ENCODE measurements around the gene PSMC3IP. TPM values are rescaled to one million over a fixed set of nuclear protein-coding genes. Genes with fewer than 3 reads are reported as not detected.

Gene PSMC3IP
- total and polyA plus RNA-seq, 2 donors from 2014 or later, result 3.6 to 5.8 TPM

GRCh38 chr17:42598905-42599304 is 21.4 kb upstream of the PSMC3IP start:
- intact Hi-C loops (cut with DNase I), result no loop called here
- no peaks in the 10 kb centered on the region for H3K9me3 ChIP-seq (ENCODE audit: control insufficient read depth in 2 of 3, insufficient read depth in 1 of 3, low read length in 3 of 3)
- H3K36me3 ChIP-seq (ENCODE audit: control insufficient read depth in 2 of 3, insufficient read depth in 3 of 3, low read length in 3 of 3), result peaks cover 0 to 4% (median 0%) of the 10 kb centered on the region in 3 donors
- no peak overlapping the region for H3K4me3 ChIP-seq (ENCODE audit: low read length in 3 of 3)
- H3K27ac ChIP-seq (ENCODE audit: low read depth in 2 of 2, low read length in 2 of 2), result no peak overlapping the region
- H3K27me3 ChIP-seq (ENCODE audit: control insufficient read depth, insufficient read depth, low read length), result no peaks in the 10 kb centered on the region
- TF ChIP-seq CTCF (IDR thresholded peaks at IDR 0.05; ENCODE audit: borderline replicate concordance, extremely low read depth, insufficient read depth), result no peak
- FAIRE-seq (no peak), DNase-seq (no peak)
- no peaks in the 10 kb centered on the region for H3K4me1 ChIP-seq (ENCODE audit: control insufficient read depth in 2 of 3, insufficient read depth in 2 of 3, low read depth in 1 of 3, low read length in 3 of 3)
- no peak overlapping the region for H3K9ac ChIP-seq (ENCODE audit: low read length in 3 of 3)

- Histone ChIP-seq H3K27me3 (ENCODE audit: control insufficient read depth, insufficient read depth, low read length) (no peaks in the 10 kb centered on the region), H3K27ac (ENCODE audit: low read depth in 2 of 2, low read length in 2 of 2) (no peak overlapping the region), H3K4me3 (ENCODE audit: low read length in 3 of 3) (no peak overlapping the region), H3K9me3 (ENCODE audit: control insufficient read depth in 2 of 3, insufficient read depth in 1 of 3, low read length in 3 of 3) (no peaks in the 10 kb centered on the region), H3K9ac (ENCODE audit: low read length in 3 of 3) (no peak overlapping the region), H3K4me1 (ENCODE audit: control insufficient read depth in 2 of 3, insufficient read depth in 2 of 3, low read depth in 1 of 3, low read length in 3 of 3) (no peaks in the 10 kb centered on the region), H3K36me3 (ENCODE audit: control insufficient read depth in 2 of 3, insufficient read depth in 3 of 3, low read length in 3 of 3) (peaks cover 0 to 9% (median 0%) of the 10 kb centered on the region in 3 donors)
- intact Hi-C loops (cut with DNase I), result no loop called here
- FAIRE-seq, result no peak
- no peak for DNase-seq
- TF ChIP-seq CTCF (IDR thresholded peaks at IDR 0.05; ENCODE audit: borderline replicate concordance, extremely low read depth, insufficient read depth), result no peak
These were observed 18.9 kb upstream of the PSMC3IP start for GRCh38 chr17:42596386-42596785.

- Histone ChIP-seq H3K27me3 (ENCODE audit: control insufficient read depth, insufficient read depth, low read length) (no peaks in the 10 kb centered on the region), H3K36me3 (ENCODE audit: control insufficient read depth in 2 of 3, insufficient read depth in 3 of 3, low read length in 3 of 3) (peaks cover 3 to 30% (median 15%) of the 10 kb centered on the region in 3 donors), H3K9me3 (ENCODE audit: control insufficient read depth in 2 of 3, insufficient read depth in 1 of 3, low read length in 3 of 3) (no peaks in the 10 kb centered on the region), H3K4me1 (ENCODE audit: control insufficient read depth in 2 of 3, insufficient read depth in 2 of 3, low read depth in 1 of 3, low read length in 3 of 3) (no peaks in the 10 kb centered on the region), H3K27ac (ENCODE audit: low read depth in 2 of 2, low read length in 2 of 2) (no peak overlapping the region), H3K9ac (ENCODE audit: low read length in 3 of 3) (no peak overlapping the region), H3K4me3 (ENCODE audit: low read length in 3 of 3) (no peak overlapping the region)
- DNase-seq (no peak), FAIRE-seq (no peak)
- TF ChIP-seq CTCF (IDR thresholded peaks at IDR 0.05; ENCODE audit: borderline replicate concordance, extremely low read depth, insufficient read depth), result no peak
- intact Hi-C loops (cut with DNase I), result no loop called here
These were observed 13.9 kb upstream of the PSMC3IP start for GRCh38 chr17:42591411-42591810.

GRCh38 chr17:42590886-42591285 is 13.4 kb upstream of the PSMC3IP start:
- Histone ChIP-seq H3K4me1 (ENCODE audit: control insufficient read depth in 2 of 3, insufficient read depth in 2 of 3, low read depth in 1 of 3, low read length in 3 of 3) (peaks cover 0 to under 1% (median 0%) of the 10 kb centered on the region in 3 donors), H3K36me3 (ENCODE audit: control insufficient read depth in 2 of 3, insufficient read depth in 3 of 3, low read length in 3 of 3) (peaks cover 5 to 33% (median 19%) of the 10 kb centered on the region in 3 donors), H3K9me3 (ENCODE audit: control insufficient read depth in 2 of 3, insufficient read depth in 1 of 3, low read length in 3 of 3) (no peaks in the 10 kb centered on the region), H3K4me3 (ENCODE audit: low read length in 3 of 3) (no peak overlapping the region), H3K9ac (ENCODE audit: low read length in 3 of 3) (no peak overlapping the region), H3K27ac (ENCODE audit: low read depth in 2 of 2, low read length in 2 of 2) (no peak overlapping the region), H3K27me3 (ENCODE audit: control insufficient read depth, insufficient read depth, low read length) (no peaks in the 10 kb centered on the region)
- intact Hi-C loops (cut with DNase I), result no loop called here
- FAIRE-seq (no peak), DNase-seq (no peak)
- no peak for TF ChIP-seq CTCF (IDR thresholded peaks at IDR 0.05; ENCODE audit: borderline replicate concordance, extremely low read depth, insufficient read depth)

All from kidney (tissue), 14 donors.